ENCODE measurements around the gene ZBTB34. TPM values are rescaled to one million over a fixed set of nuclear protein-coding genes. Genes with fewer than 3 reads are reported as not detected.

Gene ZBTB34
- total RNA-seq, 1 experiment from 2014 or later: 1.6 TPM

DNA sequence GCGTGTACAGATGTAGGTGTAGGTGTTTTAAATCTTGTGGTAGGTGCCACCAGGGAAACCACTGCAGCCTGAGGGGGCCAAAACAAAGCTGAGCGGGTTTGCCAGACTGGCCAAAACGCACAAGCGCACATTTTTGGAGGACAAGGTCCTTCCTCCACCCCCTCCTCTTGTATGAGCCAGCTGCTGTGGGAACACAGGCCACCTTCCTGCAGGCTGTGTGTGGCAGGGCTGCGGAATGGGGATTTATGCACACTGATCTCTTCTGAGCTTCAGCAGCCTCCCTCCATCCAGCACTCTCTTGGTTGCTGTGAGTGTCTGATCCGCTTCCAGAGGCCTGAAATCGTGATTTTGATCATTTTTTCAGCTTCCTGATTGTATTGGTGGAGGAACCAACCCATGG is 33.2 kb upstream of the ZBTB34 start:
- H3K4me2 ChIP-seq (ENCODE audit: low read length): no peak overlapping the region
- peaks cover 3% of the 10 kb centered on the region; the same call in 1 of the 2 replicates for H3K36me3 ChIP-seq (ENCODE audit: low read depth, low read length)
- H4K20me1 ChIP-seq (ENCODE audit: low read length): 0 out of 2 replicates have a peak, but pooled peaks cover 4% of the 10 kb centered on the region
- H2AFZ ChIP-seq (ENCODE audit: low read length): no peak overlapping the region
- no peak for DNase-seq
- ATAC-seq: no peak
- no peaks in the 10 kb centered on the region for H3K4me1 ChIP-seq (ENCODE audit: insufficient read depth, low read length)
- no peaks in the 10 kb centered on the region for H3K27me3 ChIP-seq (ENCODE audit: low read length)
- TF ChIP-seq EZH2phosphoT487 (IDR thresholded peaks at IDR 0.05; ENCODE audit: borderline replicate concordance, low read length): no peak
- no peak for TF ChIP-seq CTCF (conservative IDR thresholded peaks at IDR 0.05; ENCODE audit: low read depth, low read length)
- no peak for TF ChIP-seq EZH2 (IDR thresholded peaks at IDR 0.05; ENCODE audit: low read length, unreplicated experiment)
- no peak overlapping the region for H3K9ac ChIP-seq (ENCODE audit: low read length)
- H3K4me3 ChIP-seq (ENCODE audit: low read length): no peak overlapping the region
- H3K27ac ChIP-seq (ENCODE audit: low read length): no peak overlapping the region
- ChIA-PET CTCF (no interaction called here), POLR2A (ENCODE audit: unreplicated experiment) (no interaction called here)
- intact Hi-C loops (cut with micrococcal nuclease): no loop called here
- no peaks in the 10 kb centered on the region for H3K9me2 ChIP-seq (replicated peaks; ENCODE audit: low read length)
- BruUV-seq (replicated peaks): no TSS peak
- H3K79me2 ChIP-seq (ENCODE audit: low read length): peaks cover 18% of the 10 kb centered on the region
- H3F3A ChIP-seq (ENCODE audit: low read length, unreplicated experiment): no peaks in the 10 kb centered on the region
- H3K9me3 ChIP-seq (ENCODE audit: low read length): no peaks in the 10 kb centered on the region

GRCh38 chr9:126829035-126829434 is 31.4 kb upstream of the ZBTB34 start:
- TF ChIP-seq CTCF (conservative IDR thresholded peaks at IDR 0.05; ENCODE audit: low read depth, low read length): no peak
- no peak for TF ChIP-seq EZH2 (IDR thresholded peaks at IDR 0.05; ENCODE audit: low read length, unreplicated experiment)
- DNase-seq (no peak), ATAC-seq (no peak)
- Histone ChIP-seq H4K20me1 (ENCODE audit: low read length) (0 out of 2 replicates have a peak, but pooled peaks cover 4% of the 10 kb centered on the region), H3K9ac (ENCODE audit: low read length) (no peak overlapping the region), H3K4me2 (ENCODE audit: low read length) (no peak overlapping the region), H3K79me2 (ENCODE audit: low read length) (peaks cover 18% of the 10 kb centered on the region), H3F3A (ENCODE audit: low read length, unreplicated experiment) (no peaks in the 10 kb centered on the region), H3K27ac (ENCODE audit: low read length) (no peak overlapping the region), H3K9me3 (ENCODE audit: low read length) (no peaks in the 10 kb centered on the region), H3K27me3 (ENCODE audit: low read length) (no peaks in the 10 kb centered on the region), H3K9me2 (replicated peaks; ENCODE audit: low read length) (no peaks in the 10 kb centered on the region), H3K4me1 (ENCODE audit: insufficient read depth, low read length) (no peaks in the 10 kb centered on the region), H3K36me3 (ENCODE audit: low read depth, low read length) (peaks cover 14% of the 10 kb centered on the region; the same call in 1 of the 2 replicates), H3K4me3 (ENCODE audit: low read length) (no peak overlapping the region), H2AFZ (ENCODE audit: low read length) (no peak overlapping the region)
- BruUV-seq (replicated peaks): no TSS peak
- POLR2A ChIA-PET (ENCODE audit: unreplicated experiment): no interaction called here
- CTCF ChIA-PET: no interaction called here
- intact Hi-C loops (cut with micrococcal nuclease): no loop called here

DNA sequence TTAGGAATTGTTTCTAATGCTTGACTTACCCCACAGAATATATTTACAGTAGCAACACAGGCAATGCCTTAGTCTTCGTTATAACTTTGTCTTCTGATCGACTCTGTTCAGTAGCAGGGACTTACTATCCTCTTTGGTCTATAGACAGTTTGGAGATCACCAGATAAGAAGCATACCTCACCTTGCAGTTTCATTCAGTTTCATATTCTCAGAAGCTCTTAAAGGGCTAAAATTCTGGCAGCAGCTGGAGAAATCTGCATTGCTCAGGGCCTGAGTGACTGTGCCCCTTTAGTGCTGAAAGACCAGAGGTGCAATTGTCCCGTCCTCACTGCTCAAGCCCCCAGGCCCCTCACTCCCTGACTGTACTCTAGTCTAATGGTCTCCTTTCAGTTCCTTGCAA is 29.6 kb upstream of the ZBTB34 start:
- TF ChIP-seq EZH2 (IDR thresholded peaks at IDR 0.05; ENCODE audit: low read length, unreplicated experiment) (no peak), CTCF (conservative IDR thresholded peaks at IDR 0.05; ENCODE audit: low read depth, low read length) (no peak), EZH2phosphoT487 (IDR thresholded peaks at IDR 0.05; ENCODE audit: borderline replicate concordance, low read length) (no peak)
- BruUV-seq (replicated peaks): no TSS peak
- Histone ChIP-seq H3F3A (ENCODE audit: low read length, unreplicated experiment) (no peaks in the 10 kb centered on the region), H4K20me1 (ENCODE audit: low read length) (no peaks in the 10 kb centered on the region), H3K9ac (ENCODE audit: low read length) (no peak overlapping the region), H3K9me2 (replicated peaks; ENCODE audit: low read length) (no peaks in the 10 kb centered on the region), H3K4me1 (ENCODE audit: insufficient read depth, low read length) (no peaks in the 10 kb centered on the region), H3K27ac (ENCODE audit: low read length) (no peak overlapping the region), H2AFZ (ENCODE audit: low read length) (no peak overlapping the region), H3K4me3 (ENCODE audit: low read length) (no peak overlapping the region), H3K79me2 (ENCODE audit: low read length) (peaks cover 13% of the 10 kb centered on the region; the same call in 1 of the 2 replicates), H3K36me3 (ENCODE audit: low read depth, low read length) (peaks cover 14% of the 10 kb centered on the region; the same call in 1 of the 2 replicates), H3K9me3 (ENCODE audit: low read length) (no peaks in the 10 kb centered on the region), H3K27me3 (ENCODE audit: low read length) (no peaks in the 10 kb centered on the region), H3K4me2 (ENCODE audit: low read length) (no peak overlapping the region)
- ATAC-seq (no peak), DNase-seq (no peak)
- ChIA-PET CTCF (no interaction called here), POLR2A (ENCODE audit: unreplicated experiment) (interaction anchor here (0.5 kb wide), 1 partner anchor 12 kb away, joined by 12 read pairs; no protein-coding TSS in a partner anchor)
- intact Hi-C loops (cut with micrococcal nuclease): no loop called here

Measured in PC-3 (cell line).